HL-60 (cell line): ENCODE measurements around the gene OXLD1.

ENCODE experiments used
- CTCF ChIP-seq: IDR thresholded peaks from one replicate; pipeline ENCODE4 v1.5.1; 2011; ENCODE audit warnings: low read length, control low read depth, inconsistent platforms; ENCODE audit not compliant: insufficient read depth
- GABPA ChIP-seq: IDR thresholded peaks from 2 replicates; pipeline ENCODE4 v1.6.1; 2012; ENCODE audit warnings: low read depth
- POLR2AphosphoS5 ChIP-seq: IDR thresholded peaks from 2 replicates; pipeline ENCODE4 v1.6.1; 2012; ENCODE audit warnings: low read depth
- REST ChIP-seq: IDR thresholded peaks from 2 replicates; pipeline ENCODE4 v1.6.1; 2012; ENCODE audit warnings: low read depth; ENCODE audit not compliant: insufficient replicate concordance
- SPI1 ChIP-seq: IDR thresholded peaks from 2 replicates; pipeline ENCODE4 v1.6.1; 2012; ENCODE audit warnings: low read depth, mild to moderate bottlenecking, borderline replicate concordance

- TF ChIP-seq CTCF (no peak), REST (no peak), POLR2AphosphoS5 (no peak; the same call in 1 of the 2 replicates), SPI1 (no peak), GABPA (no peak)
These were observed 34.2 kb upstream of the OXLD1 start for GRCh38 chr17:81700353-81701287.
